HepG2 (cell line): Measurements from ENCODE around the gene OARD1. TPM values are rescaled to one million over a fixed set of nuclear protein-coding genes. Genes with fewer than 3 reads are reported as not detected.

ENCODE experiments used
- ATAC-seq: fragments of 200-7000 bp; cut with Tn5 transposase; 3 replicates; pipeline ENCODE4 v1.9.1; 2020; ENCODE audit warnings: mild to moderate bottlenecking, moderate library complexity
- BruUV-seq: library from RNA; stranded (reverse); fragments of 400-500 nt; replicated peaks from 2 replicates; lab custom pipeline; 2021; lab: Mats Ljungman, UMichigan
- CTCF ChIA-PET: fragments of 300-600 bp; formaldehyde crosslinking; extraction: SDS; loops from one replicate; lab custom pipeline; 2021; ENCODE audit warnings: low total read pairs, inconsistent platforms, low intra/inter-chr PET ratio; lab: Yijun Ruan, JAX
- POLR2A ChIA-PET: fragments of 350-600 bp; sonication (Branson Sonifier 250); formaldehyde crosslinking; loops from one replicate; lab custom pipeline; 2020; ENCODE audit warnings: antibody characterized with exemption, inconsistent platforms; lab: Yijun Ruan, JAX
- DNase-seq: peaks from one replicate; pipeline ENCODE4 v3.0.0-alpha.2; 2015; ENCODE audit warnings: low spot score
- FAIRE-seq: peaks from 3 replicates; lab custom pipeline; 2011; peaks lifted over from hg19 to GRCh38; lab: Jason Lieb, UNC
- H2AFZ ChIP-seq: one replicate; pipeline ENCODE4 v1.6.1; 2011; ENCODE audit warnings: low read length, inconsistent platforms
- H3K27ac ChIP-seq: fragments of 300-600 bp; 3 replicates; pipeline ENCODE4 v1.8.0; 2011; ENCODE audit warnings: mixed run types, mild to moderate bottlenecking, mixed read lengths, low read length, inconsistent platforms; ENCODE audit not compliant: insufficient read depth; ENCODE audit errors: extremely low read length
- H3K27me3 ChIP-seq, 2 experiments: fragments of 200-600 bp in 1 of 2; 2 replicates in 1 of 2; 3 replicates in 1 of 2; pipeline versions ENCODE4 v1.6.0 to v1.8.0; 2011; ENCODE audit warnings: low read length in 2 of 2, mild to moderate bottlenecking in 2 of 2, moderate library complexity in 2 of 2, inconsistent platforms in 1 of 2; ENCODE audit not compliant: insufficient read depth in 2 of 2, control insufficient read depth in 1 of 2
- H3K36me3 ChIP-seq, 2 experiments: fragments of 200-600 bp in 1 of 2; replicated peaks in 1 of 2; 2 replicates in 1 of 2; 3 replicates in 1 of 2; pipeline versions ENCODE4 v1.5.1 to v1.8.0; 2011; ENCODE audit warnings: low read length in 2 of 2, inconsistent platforms in 1 of 2; ENCODE audit not compliant: insufficient read depth in 2 of 2, control insufficient read depth in 1 of 2
- H3K4me1 ChIP-seq: 2 replicates; pipeline ENCODE4 v1.5.1; 2012; ENCODE audit warnings: low read length, inconsistent platforms; ENCODE audit not compliant: insufficient read depth
- H3K4me2 ChIP-seq: 2 replicates; pipeline ENCODE4 v1.6.0; 2011; ENCODE audit warnings: low read depth, low read length, inconsistent platforms
- H3K4me3 ChIP-seq, 3 experiments: fragments of 200-600 bp in 1 of 3; sonication (generic), shearing (Covaris generic) in 1 of 3; replicated peaks in 1 of 3; 2 replicates each; pipeline ENCODE4 v1.5.1; 2011 to 2016; ENCODE audit warnings: low read length in 3 of 3, inconsistent platforms in 2 of 3, low read depth in 2 of 3, mild to moderate bottlenecking in 2 of 3, control low read depth in 1 of 3, mixed read lengths in 1 of 3; ENCODE audit not compliant: insufficient read depth in 1 of 3
- H3K79me2 ChIP-seq: one replicate; pipeline ENCODE4 v1.6.1; 2011; ENCODE audit warnings: low read length, inconsistent platforms; ENCODE audit not compliant: insufficient read depth
- H3K9ac ChIP-seq: 2 replicates; pipeline ENCODE4 v1.6.0; 2011; ENCODE audit warnings: mild to moderate bottlenecking, low read depth, low read length, inconsistent platforms; ENCODE audit not compliant: insufficient read depth
- H3K9me3 ChIP-seq: 2 replicates; pipeline ENCODE4 v1.5.1; 2012; ENCODE audit warnings: mild to moderate bottlenecking, low read length
- H4K20me1 ChIP-seq: 2 replicates; pipeline ENCODE4 v1.6.0; 2011; ENCODE audit warnings: inconsistent platforms, mild to moderate bottlenecking, low read length, moderate library complexity; ENCODE audit not compliant: insufficient read depth
- MATR3 ChIP-seq: sonication (generic); formaldehyde crosslinking; IDR thresholded peaks from 2 replicates; pipeline ENCODE4 v1.4.0; 2020; ENCODE audit warnings: missing genetic modification reagents
- ZEB1 ChIP-seq: IDR thresholded peaks from 2 replicates; pipeline ENCODE4 v1.6.1; 2012; ENCODE audit warnings: mild to moderate bottlenecking, low read depth, inconsistent platforms; ENCODE audit not compliant: insufficient replicate concordance
- ZNF101 ChIP-seq: sonication (generic); formaldehyde crosslinking; IDR thresholded peaks from 2 replicates; pipeline ENCODE4 v1.4.0; 2020; ENCODE audit warnings: mild to moderate bottlenecking, low read depth, missing genetic modification reagents, borderline replicate concordance
- ZNF251 ChIP-seq: sonication (generic); formaldehyde crosslinking; IDR thresholded peaks from 2 replicates; pipeline ENCODE4 v1.9.0; 2021; ENCODE audit warnings: mild to moderate bottlenecking, missing genetic modification reagents
- ZNF354B ChIP-seq: sonication (generic); formaldehyde crosslinking; IDR thresholded peaks from 2 replicates; pipeline ENCODE4 v1.8.0; 2022; ENCODE audit warnings: mild to moderate bottlenecking, missing genetic modification reagents
- ZNF546 ChIP-seq: sonication (generic); formaldehyde crosslinking; conservative IDR thresholded peaks from 2 replicates; pipeline ENCODE4 v1.8.1; 2023; ENCODE audit warnings: mild to moderate bottlenecking, missing genetic modification reagents
- ZNF768 ChIP-seq: sonication (generic); formaldehyde crosslinking; IDR thresholded peaks from 2 replicates; pipeline ENCODE4 v1.4.0; 2020; ENCODE audit warnings: missing genetic modification reagents
- ZSCAN20 ChIP-seq: sonication (generic); formaldehyde crosslinking; IDR thresholded peaks from 2 replicates; pipeline ENCODE4 v1.4.0; 2020; ENCODE audit warnings: missing genetic modification reagents, mild to moderate bottlenecking, borderline replicate concordance
- WGBS: methylation state at CpG from one replicate; pipeline ENCODE4 v1.1.6; 2017; ENCODE audit warnings: low lambda C conversion rate; 5-methylcytosine and 5-hydroxymethylcytosine counted together
- in situ Hi-C: cut with HindIII; loops from 2 replicates; pipeline ENCODE4 v1.10.0; 2017; ENCODE audit warnings: low pct_unique_long_range_greater_than_20kb; ENCODE audit not compliant: extremely low pct_ligation_motif_present
- intact Hi-C: fragments of 100-400 bp; cut with micrococcal nuclease; formaldehyde crosslinking; loops from one replicate; pipeline ENCODE4 v1.10.0; 2022; ENCODE audit not compliant: unreplicated experiment
- polyA plus RNA-seq, 8 experiments: library from polyadenylated mRNA; depleted of rRNA in 3 of 8; stranded (reverse) in 7 of 8; unstranded in 1 of 8; fragments of >200 nt; fragmentation: Illumina TruSeq in 4 of 8; extraction: Trizol in 4 of 8; gene quantifications; 2 replicates each; pipeline versions ENCODE4 v1.2.1 to v1.2.3, GENCODE V29; 2011 to 2016; ENCODE audit warnings: low read depth in 4 of 8, missing spikeins in 1 of 8, mixed read lengths in 1 of 8; ENCODE audit not compliant: insufficient read depth in 1 of 8
- total RNA-seq, 5 experiments: library from RNA; depleted of rRNA; stranded (reverse); fragments of >200 nt; fragmentation: Illumina TruSeq; extraction: Trizol; gene quantifications; 2 replicates each; pipeline ENCODE4 v1.2.3, GENCODE V29; 2016; ENCODE audit warnings: low read depth in 1 of 5
- TF ChIP-seq, protein P1 (sequence below): sonication (generic); formaldehyde crosslinking; IDR thresholded peaks from 2 replicates; pipeline ENCODE4 v1.5.1; 2020; ENCODE audit warnings: mild to moderate bottlenecking, missing genetic modification reagents, moderate library complexity
- TF ChIP-seq, protein P2 (sequence below): IDR thresholded peaks from 2 replicates; pipeline ENCODE4 v1.6.1; 2012; ENCODE audit warnings: inconsistent platforms
- TF ChIP-seq, protein P3 (sequence below): sonication (generic); formaldehyde crosslinking; IDR thresholded peaks from 2 replicates; pipeline ENCODE4 v1.8.1; 2023; ENCODE audit warnings: missing genetic modification reagents, mild to moderate bottlenecking, borderline replicate concordance
- TF ChIP-seq, protein P4 (sequence below): sonication (generic); formaldehyde crosslinking; IDR thresholded peaks from 2 replicates; pipeline ENCODE4 v1.5.1; 2020; ENCODE audit warnings: mild to moderate bottlenecking, missing genetic modification reagents, moderate library complexity
- TF ChIP-seq, protein P5 (sequence below): sonication (generic); formaldehyde crosslinking; IDR thresholded peaks from 2 replicates; pipeline ENCODE4 v1.4.0; 2020; ENCODE audit warnings: mild to moderate bottlenecking, low read depth, missing genetic modification reagents

The OARD1 gene
- total and polyA plus RNA-seq, 2 of the 13 experiments (the other 11 are each of a cell fraction or from before 2014, with no cell fraction given) = 18.4 to 49.0 TPM

DNA sequence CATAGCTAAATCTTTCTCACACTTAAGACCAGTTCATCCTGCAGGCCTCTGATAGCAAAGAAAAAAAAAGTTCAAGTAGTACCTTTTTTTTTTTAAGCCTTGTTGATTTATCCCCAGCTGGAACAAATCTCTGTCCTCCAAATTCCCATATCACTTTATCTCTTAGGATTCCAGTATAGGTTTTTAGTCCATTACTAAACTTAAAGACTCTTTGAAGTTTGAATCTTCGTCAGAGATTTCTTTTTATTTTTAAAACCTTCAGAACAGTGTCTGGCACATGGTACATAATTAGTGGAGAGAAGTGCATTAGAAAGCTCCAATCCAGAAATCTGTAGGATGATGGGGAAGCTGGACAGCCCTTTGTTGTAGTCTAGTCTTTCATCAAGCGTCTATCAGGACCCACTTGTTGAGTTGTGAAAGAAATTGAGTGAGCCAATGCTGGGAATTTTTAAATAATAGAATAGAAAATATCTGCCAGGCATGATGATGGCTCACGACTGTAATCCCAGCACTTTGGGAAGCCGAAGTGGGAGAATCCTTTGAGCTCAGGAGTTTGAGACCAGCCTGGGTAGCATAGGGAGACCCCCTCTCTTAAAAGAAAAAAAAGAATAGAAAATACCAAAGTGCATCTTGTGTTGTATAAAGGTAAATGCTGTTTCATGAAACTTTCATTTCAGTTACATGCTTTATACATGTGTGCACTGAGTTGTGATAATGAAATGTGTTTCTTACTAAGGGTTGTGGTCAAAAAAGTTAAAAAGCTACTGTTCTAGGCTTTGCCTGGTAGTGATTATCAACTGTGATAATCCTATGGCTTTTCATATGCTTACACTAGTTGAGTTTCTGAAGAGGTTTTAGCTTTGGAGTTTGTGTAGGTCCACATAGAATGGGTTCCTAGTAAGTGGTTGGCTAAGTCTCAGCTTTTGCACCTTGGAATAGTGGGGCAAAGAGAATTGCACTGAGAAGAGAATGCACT is 3.8 kb upstream of the OARD1 start:
- FAIRE-seq (no peak), ATAC-seq (no peak), DNase-seq (no peak)
- intact Hi-C loops (no loop called here), in situ Hi-C loops (no loop called here)
- no peak overlapping the region for H3K27ac ChIP-seq
- POLR2A ChIA-PET = interaction anchor here (1.4 kb wide), 1 partner anchor 12 kb away, joined by 7 read pairs; no protein-coding TSS in a partner anchor
- TF ChIP-seq, protein P1, sequence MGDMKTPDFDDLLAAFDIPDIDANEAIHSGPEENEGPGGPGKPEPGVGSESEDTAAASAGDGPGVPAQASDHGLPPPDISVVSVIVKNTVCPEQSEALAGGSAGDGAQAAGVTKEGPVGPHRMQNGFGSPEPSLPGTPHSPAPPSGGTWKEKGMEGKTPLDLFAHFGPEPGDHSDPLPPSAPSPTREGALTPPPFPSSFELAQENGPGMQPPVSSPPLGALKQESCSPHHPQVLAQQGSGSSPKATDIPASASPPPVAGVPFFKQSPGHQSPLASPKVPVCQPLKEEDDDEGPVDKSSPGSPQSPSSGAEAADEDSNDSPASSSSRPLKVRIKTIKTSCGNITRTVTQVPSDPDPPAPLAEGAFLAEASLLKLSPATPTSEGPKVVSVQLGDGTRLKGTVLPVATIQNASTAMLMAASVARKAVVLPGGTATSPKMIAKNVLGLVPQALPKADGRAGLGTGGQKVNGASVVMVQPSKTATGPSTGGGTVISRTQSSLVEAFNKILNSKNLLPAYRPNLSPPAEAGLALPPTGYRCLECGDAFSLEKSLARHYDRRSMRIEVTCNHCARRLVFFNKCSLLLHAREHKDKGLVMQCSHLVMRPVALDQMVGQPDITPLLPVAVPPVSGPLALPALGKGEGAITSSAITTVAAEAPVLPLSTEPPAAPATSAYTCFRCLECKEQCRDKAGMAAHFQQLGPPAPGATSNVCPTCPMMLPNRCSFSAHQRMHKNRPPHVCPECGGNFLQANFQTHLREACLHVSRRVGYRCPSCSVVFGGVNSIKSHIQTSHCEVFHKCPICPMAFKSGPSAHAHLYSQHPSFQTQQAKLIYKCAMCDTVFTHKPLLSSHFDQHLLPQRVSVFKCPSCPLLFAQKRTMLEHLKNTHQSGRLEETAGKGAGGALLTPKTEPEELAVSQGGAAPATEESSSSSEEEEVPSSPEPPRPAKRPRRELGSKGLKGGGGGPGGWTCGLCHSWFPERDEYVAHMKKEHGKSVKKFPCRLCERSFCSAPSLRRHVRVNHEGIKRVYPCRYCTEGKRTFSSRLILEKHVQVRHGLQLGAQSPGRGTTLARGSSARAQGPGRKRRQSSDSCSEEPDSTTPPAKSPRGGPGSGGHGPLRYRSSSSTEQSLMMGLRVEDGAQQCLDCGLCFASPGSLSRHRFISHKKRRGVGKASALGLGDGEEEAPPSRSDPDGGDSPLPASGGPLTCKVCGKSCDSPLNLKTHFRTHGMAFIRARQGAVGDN (CRISPR knock-in tag) = no peak
- TF ChIP-seq ZNF768 (CRISPR knock-in tag) (no peak), ZSCAN20 (CRISPR knock-in tag) (no peak), ZNF101 (no peak), ZNF354B (CRISPR knock-in tag) (no peak), ZNF251 (CRISPR knock-in tag) (no peak), MATR3 (no peak), ZNF546 (CRISPR knock-in tag) (no peak), ZEB1 (no peak)
- TF ChIP-seq, protein P2, sequence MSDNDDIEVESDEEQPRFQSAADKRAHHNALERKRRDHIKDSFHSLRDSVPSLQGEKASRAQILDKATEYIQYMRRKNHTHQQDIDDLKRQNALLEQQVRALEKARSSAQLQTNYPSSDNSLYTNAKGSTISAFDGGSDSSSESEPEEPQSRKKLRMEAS = no peak
- TF ChIP-seq, protein P3, sequence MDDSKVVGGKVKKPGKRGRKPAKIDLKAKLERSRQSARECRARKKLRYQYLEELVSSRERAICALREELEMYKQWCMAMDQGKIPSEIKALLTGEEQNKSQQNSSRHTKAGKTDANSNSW (CRISPR knock-in tag) = no peak
- TF ChIP-seq, protein P4, sequence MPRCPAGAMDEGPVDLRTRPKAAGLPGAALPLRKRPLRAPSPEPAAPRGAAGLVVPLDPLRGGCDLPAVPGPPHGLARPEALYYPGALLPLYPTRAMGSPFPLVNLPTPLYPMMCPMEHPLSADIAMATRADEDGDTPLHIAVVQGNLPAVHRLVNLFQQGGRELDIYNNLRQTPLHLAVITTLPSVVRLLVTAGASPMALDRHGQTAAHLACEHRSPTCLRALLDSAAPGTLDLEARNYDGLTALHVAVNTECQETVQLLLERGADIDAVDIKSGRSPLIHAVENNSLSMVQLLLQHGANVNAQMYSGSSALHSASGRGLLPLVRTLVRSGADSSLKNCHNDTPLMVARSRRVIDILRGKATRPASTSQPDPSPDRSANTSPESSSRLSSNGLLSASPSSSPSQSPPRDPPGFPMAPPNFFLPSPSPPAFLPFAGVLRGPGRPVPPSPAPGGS (CRISPR knock-in tag) = no peak
- TF ChIP-seq, protein P5, sequence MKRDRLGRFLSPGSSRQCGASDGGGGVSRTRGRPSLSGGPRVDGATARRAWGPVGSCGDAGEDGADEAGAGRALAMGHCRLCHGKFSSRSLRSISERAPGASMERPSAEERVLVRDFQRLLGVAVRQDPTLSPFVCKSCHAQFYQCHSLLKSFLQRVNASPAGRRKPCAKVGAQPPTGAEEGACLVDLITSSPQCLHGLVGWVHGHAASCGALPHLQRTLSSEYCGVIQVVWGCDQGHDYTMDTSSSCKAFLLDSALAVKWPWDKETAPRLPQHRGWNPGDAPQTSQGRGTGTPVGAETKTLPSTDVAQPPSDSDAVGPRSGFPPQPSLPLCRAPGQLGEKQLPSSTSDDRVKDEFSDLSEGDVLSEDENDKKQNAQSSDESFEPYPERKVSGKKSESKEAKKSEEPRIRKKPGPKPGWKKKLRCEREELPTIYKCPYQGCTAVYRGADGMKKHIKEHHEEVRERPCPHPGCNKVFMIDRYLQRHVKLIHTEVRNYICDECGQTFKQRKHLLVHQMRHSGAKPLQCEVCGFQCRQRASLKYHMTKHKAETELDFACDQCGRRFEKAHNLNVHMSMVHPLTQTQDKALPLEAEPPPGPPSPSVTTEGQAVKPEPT (CRISPR knock-in tag) = no peak
- no TSS peak for BruUV-seq
- H4K20me1 ChIP-seq = peaks cover 17% of the 10 kb centered on the region
- H2AFZ ChIP-seq = no peak overlapping the region
- no peaks in the 10 kb centered on the region for H3K9me3 ChIP-seq
- 90% methylated on average over 4 of the region's 4 CpGs for WGBS
- H3K4me2 ChIP-seq = peak overlapping the region; percentile 93
- no peaks in the 10 kb centered on the region; a peak in 2 of 5 replicates for H3K27me3 ChIP-seq
- no peak overlapping the region; the same call in 1 of the 2 replicates for H3K9ac ChIP-seq
- peaks cover 10 to 22% of the 10 kb centered on the region in 2 experiments for H3K36me3 ChIP-seq
- H3K4me1 ChIP-seq = peaks cover 33% of the 10 kb centered on the region
- peak overlapping the region in 1 of 3 experiments; percentile 100; a peak in 1 of 6 replicates for H3K4me3 ChIP-seq
- H3K79me2 ChIP-seq = peaks cover 75% of the 10 kb centered on the region
- CTCF ChIA-PET = no interaction called here
